ENCODE measurements around the gene SH3BP2. TPM values are rescaled to one million over a fixed set of nuclear protein-coding genes. Genes with fewer than 3 reads are reported as not detected.

SH3BP2 gene
- total and polyA plus RNA-seq, 2 donors: 18.8 to 26.0 TPM

GRCh38 chr4:2869659-2870058, 76.8 kb downstream of the SH3BP2 start:
- no peak overlapping the region for H3K27ac ChIP-seq (ENCODE audit: low read depth)
- peaks cover 2% of the 10 kb centered on the region for H3K4me1 ChIP-seq (ENCODE audit: insufficient read depth)
- H3K36me3 ChIP-seq (ENCODE audit: insufficient read depth): no peaks in the 10 kb centered on the region
- 61% methylated on average over 6 of the region's 6 CpGs for WGBS
- no peak overlapping the region for H3K4me3 ChIP-seq (ENCODE audit: low read depth, low read length)
- DNase-seq (ENCODE audit: extremely low spot score): no peak

GRCh38 chr4:2870082-2870481, 77.2 kb downstream of the SH3BP2 start:
- 59% methylated on average over 2 of the region's 2 CpGs for WGBS
- no peak overlapping the region for H3K27ac ChIP-seq (ENCODE audit: low read depth)
- DNase-seq (ENCODE audit: extremely low spot score): no peak
- H3K4me3 ChIP-seq (ENCODE audit: low read depth, low read length): no peak overlapping the region
- H3K4me1 ChIP-seq (ENCODE audit: insufficient read depth): peaks cover 2% of the 10 kb centered on the region
- no peaks in the 10 kb centered on the region for H3K36me3 ChIP-seq (ENCODE audit: insufficient read depth)

- DNase-seq (ENCODE audit: extremely low spot score): no peak
- H3K27ac ChIP-seq (ENCODE audit: low read depth): no peak overlapping the region
- no peaks in the 10 kb centered on the region for H3K36me3 ChIP-seq (ENCODE audit: insufficient read depth)
- H3K4me1 ChIP-seq (ENCODE audit: insufficient read depth): peaks cover 2% of the 10 kb centered on the region
- 88% methylated on average over 4 of the region's 4 CpGs for WGBS
- H3K4me3 ChIP-seq (ENCODE audit: low read depth, low read length): no peak overlapping the region
These were observed 78.6 kb downstream of the SH3BP2 start for GRCh38 chr4:2871466-2871865.

GRCh38 chr4:2871911-2872310, 79.0 kb downstream of the SH3BP2 start:
- Histone ChIP-seq H3K4me1 (ENCODE audit: insufficient read depth) (peaks cover 2% of the 10 kb centered on the region), H3K27ac (ENCODE audit: low read depth) (no peak overlapping the region), H3K4me3 (ENCODE audit: low read depth, low read length) (no peak overlapping the region), H3K36me3 (ENCODE audit: insufficient read depth) (no peaks in the 10 kb centered on the region)
- 56% methylated on average over 2 of the region's 2 CpGs for WGBS
- no peak for DNase-seq (ENCODE audit: extremely low spot score)

GRCh38 chr4:2873329-2873728, 80.4 kb downstream of the SH3BP2 start:
- H3K4me3 ChIP-seq (ENCODE audit: low read depth, low read length): no peak overlapping the region
- WGBS: 49% methylated on average over 1 of the region's 1 CpG
- no peak overlapping the region for H3K27ac ChIP-seq (ENCODE audit: low read depth)
- H3K36me3 ChIP-seq (ENCODE audit: insufficient read depth): no peaks in the 10 kb centered on the region
- peaks cover 2% of the 10 kb centered on the region for H3K4me1 ChIP-seq (ENCODE audit: insufficient read depth)
- no peak for DNase-seq (ENCODE audit: extremely low spot score)

- Histone ChIP-seq H3K36me3 (ENCODE audit: insufficient read depth) (no peaks in the 10 kb centered on the region), H3K4me3 (ENCODE audit: low read depth, low read length) (no peak overlapping the region), H3K4me1 (ENCODE audit: insufficient read depth) (no peaks in the 10 kb centered on the region), H3K27ac (ENCODE audit: low read depth) (no peak overlapping the region)
- no peak for DNase-seq (ENCODE audit: extremely low spot score)
- WGBS: 93% methylated on average over 7 of the region's 7 CpGs
These were observed 82.0 kb downstream of the SH3BP2 start for GRCh38 chr4:2874861-2875260.

GRCh38 chr4:2875556-2875955, 82.7 kb downstream of the SH3BP2 start:
- Histone ChIP-seq H3K36me3 (ENCODE audit: insufficient read depth) (no peaks in the 10 kb centered on the region), H3K4me3 (ENCODE audit: low read depth, low read length) (no peak overlapping the region), H3K27ac (ENCODE audit: low read depth) (no peak overlapping the region), H3K4me1 (ENCODE audit: insufficient read depth) (no peaks in the 10 kb centered on the region)
- 84% methylated on average over 3 of the region's 3 CpGs for WGBS
- DNase-seq (ENCODE audit: extremely low spot score): no peak

GRCh38 chr4:2878346-2878745, 85.5 kb downstream of the SH3BP2 start:
- Histone ChIP-seq H3K4me3 (ENCODE audit: low read depth, low read length) (no peak overlapping the region), H3K4me1 (ENCODE audit: insufficient read depth) (no peaks in the 10 kb centered on the region), H3K27ac (ENCODE audit: low read depth) (no peak overlapping the region), H3K36me3 (ENCODE audit: insufficient read depth) (no peaks in the 10 kb centered on the region)
- 90% methylated on average over 5 of the region's 5 CpGs for whole genome bisulfite sequencing
- no peak for DNase-seq (ENCODE audit: extremely low spot score)

- Histone ChIP-seq H3K27ac (ENCODE audit: low read depth) (no peak overlapping the region), H3K36me3 (ENCODE audit: insufficient read depth) (no peaks in the 10 kb centered on the region), H3K4me3 (ENCODE audit: low read depth, low read length) (no peak overlapping the region), H3K4me1 (ENCODE audit: insufficient read depth) (no peaks in the 10 kb centered on the region)
- WGBS: 80% methylated on average over 5 of the region's 5 CpGs
- no peak for DNase-seq (ENCODE audit: extremely low spot score)
These were observed 86.1 kb downstream of the SH3BP2 start for GRCh38 chr4:2879026-2879425.

- no peak overlapping the region for H3K27ac ChIP-seq (ENCODE audit: low read depth)
- H3K4me3 ChIP-seq (ENCODE audit: low read depth, low read length): no peak overlapping the region
- WGBS: 80% methylated on average over 3 of the region's 3 CpGs
- H3K36me3 ChIP-seq (ENCODE audit: insufficient read depth): peaks cover 9% of the 10 kb centered on the region
- no peak for DNase-seq (ENCODE audit: extremely low spot score)
- no peaks in the 10 kb centered on the region for H3K4me1 ChIP-seq (ENCODE audit: insufficient read depth)
These were observed 88.5 kb downstream of the SH3BP2 start for GRCh38 chr4:2881431-2881830.

- no peak for DNase-seq (ENCODE audit: extremely low spot score)
- Histone ChIP-seq H3K4me1 (ENCODE audit: insufficient read depth) (no peaks in the 10 kb centered on the region), H3K27ac (ENCODE audit: low read depth) (no peak overlapping the region), H3K36me3 (ENCODE audit: insufficient read depth) (peaks cover 9% of the 10 kb centered on the region), H3K4me3 (ENCODE audit: low read depth, low read length) (no peak overlapping the region)
- WGBS: 92% methylated on average over 1 of the region's 1 CpG
These were observed 89.5 kb downstream of the SH3BP2 start for GRCh38 chr4:2882341-2882740.

GRCh38 chr4:2886161-2886560, 93.3 kb downstream of the SH3BP2 start:
- DNase-seq (ENCODE audit: extremely low spot score): no peak
- H3K4me1 ChIP-seq (ENCODE audit: insufficient read depth): no peaks in the 10 kb centered on the region
- no peak overlapping the region for H3K4me3 ChIP-seq (ENCODE audit: low read depth, low read length)
- H3K27ac ChIP-seq (ENCODE audit: low read depth): no peak overlapping the region
- peaks cover 9% of the 10 kb centered on the region for H3K36me3 ChIP-seq (ENCODE audit: insufficient read depth)
- WGBS: 91% methylated on average over 9 of the region's 9 CpGs

GRCh38 chr4:2886622-2887021, 93.7 kb downstream of the SH3BP2 start:
- Histone ChIP-seq H3K36me3 (ENCODE audit: insufficient read depth) (peaks cover 9% of the 10 kb centered on the region), H3K4me3 (ENCODE audit: low read depth, low read length) (no peak overlapping the region), H3K27ac (ENCODE audit: low read depth) (no peak overlapping the region), H3K4me1 (ENCODE audit: insufficient read depth) (no peaks in the 10 kb centered on the region)
- no peak for DNase-seq (ENCODE audit: extremely low spot score)
- 64% methylated on average over 6 of the region's 6 CpGs for WGBS

GRCh38 chr4:2887343-2887742, 94.5 kb downstream of the SH3BP2 start:
- DNase-seq (ENCODE audit: extremely low spot score): no peak
- 81% methylated on average over 3 of the region's 3 CpGs for WGBS
- no peaks in the 10 kb centered on the region for H3K4me1 ChIP-seq (ENCODE audit: insufficient read depth)
- no peak overlapping the region for H3K4me3 ChIP-seq (ENCODE audit: low read depth, low read length)
- peaks cover 9% of the 10 kb centered on the region for H3K36me3 ChIP-seq (ENCODE audit: insufficient read depth)
- no peak overlapping the region for H3K27ac ChIP-seq (ENCODE audit: low read depth)

- H3K36me3 ChIP-seq (ENCODE audit: insufficient read depth): peaks cover 9% of the 10 kb centered on the region
- no peaks in the 10 kb centered on the region for H3K4me1 ChIP-seq (ENCODE audit: insufficient read depth)
- H3K27ac ChIP-seq (ENCODE audit: low read depth): no peak overlapping the region
- no peak for DNase-seq (ENCODE audit: extremely low spot score)
- no peak overlapping the region for H3K4me3 ChIP-seq (ENCODE audit: low read depth, low read length)
- WGBS: 95% methylated on average over 3 of the region's 3 CpGs
These were observed 96.0 kb downstream of the SH3BP2 start for GRCh38 chr4:2888886-2889285.
